Measurements from ENCODE around the gene SLC6A4.
"Not testable (repeated sequence)": the region's sequence is repeated elsewhere in the genome, so short reads cannot be mapped to it uniquely, and the experiment has no call there.

SLC6A4 gene

DNA sequence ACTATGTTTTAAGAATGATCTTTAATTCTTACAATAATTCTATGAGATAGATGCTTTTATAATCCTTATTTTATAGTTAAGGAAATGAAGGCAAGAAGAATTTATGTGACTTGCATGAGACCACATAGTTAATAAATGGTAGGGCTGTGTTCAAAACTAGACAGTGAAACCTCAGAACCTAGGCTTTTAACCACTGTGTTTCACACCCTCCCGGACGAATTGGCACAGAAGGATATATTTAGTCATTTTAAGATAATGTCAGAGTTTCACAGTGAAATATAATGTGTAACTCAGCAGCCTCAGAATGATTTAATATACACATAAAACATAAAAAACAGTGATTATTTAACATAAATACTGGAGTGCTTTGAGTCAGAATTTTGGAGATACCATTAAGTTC lies 61.8 kb downstream of the SLC6A4 start:
- no peak for DNase-seq (ENCODE audit: low read depth, low spot score)

DNA sequence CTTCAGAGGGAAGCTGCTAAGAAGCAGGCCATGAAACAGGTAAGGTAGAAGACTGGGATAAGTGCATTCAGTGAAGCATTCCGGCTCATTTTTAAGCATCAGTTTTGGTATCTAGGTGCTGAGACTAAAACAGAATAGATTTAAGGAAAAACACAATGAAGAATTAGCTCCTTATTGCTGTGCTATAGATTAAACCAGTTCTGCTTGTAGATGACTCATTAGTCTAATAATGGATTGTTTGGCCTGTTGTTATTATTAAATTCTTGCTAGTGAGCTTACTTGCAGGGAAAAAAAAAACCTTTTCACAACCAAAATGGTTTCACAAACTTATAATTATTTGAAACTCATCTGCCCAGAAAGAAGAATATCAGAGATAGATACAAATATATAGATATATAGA lies 62.9 kb downstream of the SLC6A4 start:
- no peak for DNase-seq (ENCODE audit: low read depth, low spot score)

DNA sequence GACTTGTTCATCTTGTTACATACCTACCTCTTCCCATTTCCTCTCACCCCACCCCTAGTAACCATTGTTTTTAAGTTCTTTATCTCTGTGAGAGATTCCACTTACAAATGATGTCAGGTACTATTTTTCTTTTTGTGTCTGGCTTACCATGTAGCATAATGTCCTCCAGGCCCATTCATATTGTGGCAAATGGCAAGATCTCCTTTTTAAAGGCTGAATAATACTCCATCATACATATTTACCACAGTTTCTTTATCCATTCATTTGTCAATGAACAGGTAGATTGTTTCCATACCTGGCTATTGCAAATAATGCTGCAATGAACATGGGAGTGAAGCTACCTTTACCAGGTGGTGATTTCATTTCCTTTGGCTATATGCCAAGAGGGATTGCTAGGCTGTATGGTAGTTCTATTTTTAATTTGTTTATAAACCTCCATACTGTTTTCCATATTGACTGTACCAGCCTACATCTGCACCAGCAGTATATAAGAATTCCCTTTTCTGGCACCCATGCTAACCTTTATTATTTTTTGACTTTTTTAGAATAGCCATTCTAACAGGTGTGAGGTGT lies 65.0 kb downstream of the SLC6A4 start:
- DNase-seq (ENCODE audit: low read depth, low spot score), result no peak

DNA sequence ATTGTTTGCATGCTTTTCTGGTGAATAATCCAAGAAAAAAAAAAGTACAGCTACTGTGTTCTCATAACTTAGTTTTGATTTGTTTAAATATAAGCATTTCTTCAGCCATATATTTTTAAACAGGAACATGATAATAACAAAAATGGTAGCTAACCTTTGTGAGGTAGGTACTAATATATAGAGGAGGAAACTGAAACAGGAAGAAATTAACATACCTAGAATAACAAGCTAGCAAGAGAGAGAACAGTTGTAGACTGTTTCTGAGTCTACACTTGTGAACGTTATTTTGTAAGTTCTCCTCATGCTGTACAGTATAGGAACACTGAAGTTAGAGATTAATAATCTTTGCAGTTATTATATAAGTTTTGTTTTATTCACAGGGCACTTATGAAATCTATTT lies 69.5 kb downstream of the SLC6A4 start:
- DNase-seq (ENCODE audit: low read depth, low spot score), result no peak

DNA sequence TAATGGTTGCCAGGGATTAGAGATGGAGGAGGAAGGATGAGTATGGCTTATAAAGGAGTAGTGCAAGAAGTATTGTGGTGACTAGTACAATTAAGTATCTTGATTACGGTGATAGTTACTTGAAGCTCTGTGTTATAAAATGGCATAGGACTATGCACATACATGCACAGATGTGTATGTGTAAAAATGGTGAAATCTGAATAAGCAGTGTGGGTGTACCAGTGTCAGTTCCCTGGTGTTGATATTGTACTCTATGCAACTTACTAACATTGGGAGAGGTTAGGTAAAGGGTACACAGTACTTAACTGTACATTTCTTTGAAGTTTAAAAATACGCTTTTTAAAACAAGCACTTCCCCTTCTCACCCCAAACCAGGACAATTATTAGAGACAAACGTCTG lies 70.3 kb downstream of the SLC6A4 start:
- DNase-seq (ENCODE audit: low read depth, low spot score), result no peak

DNA sequence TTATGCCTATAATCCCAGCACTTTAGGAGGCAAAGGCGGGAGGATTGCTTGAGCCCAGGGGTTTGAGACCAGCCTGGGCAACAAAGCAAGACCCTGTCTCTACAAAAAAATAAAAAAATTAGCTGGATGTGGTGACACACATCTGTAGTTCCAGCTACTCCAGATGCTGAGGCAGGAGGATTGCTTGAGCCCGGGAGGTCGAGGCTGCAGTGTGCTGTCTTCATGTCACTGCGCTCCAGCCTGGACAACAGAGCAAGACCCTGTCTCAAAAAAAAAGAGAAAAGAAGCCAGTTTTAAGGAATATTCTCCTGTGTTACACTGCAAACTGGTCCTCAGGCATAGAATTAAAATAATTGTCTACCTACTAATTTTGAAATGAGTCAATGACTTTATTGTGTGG lies 71.0 kb downstream of the SLC6A4 start:
- DNase-seq (ENCODE audit: low read depth, low spot score), result no peak

DNA sequence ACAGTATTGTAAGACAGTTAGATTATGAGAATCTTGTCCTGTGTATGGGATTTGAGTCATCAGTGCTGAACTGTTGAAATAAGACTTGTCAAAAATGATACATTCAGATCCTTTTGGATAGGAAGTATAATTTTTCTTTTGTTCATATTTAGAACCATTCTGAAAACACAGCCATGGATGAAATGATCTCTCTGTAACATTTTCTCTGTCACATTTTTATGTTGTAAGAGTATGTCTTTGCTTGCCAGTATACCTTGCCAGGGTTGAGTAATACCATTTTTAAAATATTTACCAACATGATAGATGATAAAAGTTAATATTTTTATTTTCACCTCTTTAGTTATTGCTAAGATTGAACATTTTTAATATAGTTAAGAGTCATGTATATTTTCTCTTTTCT lies 73.9 kb downstream of the SLC6A4 start:
- DNase-seq (ENCODE audit: low read depth, low spot score), result no peak

DNA sequence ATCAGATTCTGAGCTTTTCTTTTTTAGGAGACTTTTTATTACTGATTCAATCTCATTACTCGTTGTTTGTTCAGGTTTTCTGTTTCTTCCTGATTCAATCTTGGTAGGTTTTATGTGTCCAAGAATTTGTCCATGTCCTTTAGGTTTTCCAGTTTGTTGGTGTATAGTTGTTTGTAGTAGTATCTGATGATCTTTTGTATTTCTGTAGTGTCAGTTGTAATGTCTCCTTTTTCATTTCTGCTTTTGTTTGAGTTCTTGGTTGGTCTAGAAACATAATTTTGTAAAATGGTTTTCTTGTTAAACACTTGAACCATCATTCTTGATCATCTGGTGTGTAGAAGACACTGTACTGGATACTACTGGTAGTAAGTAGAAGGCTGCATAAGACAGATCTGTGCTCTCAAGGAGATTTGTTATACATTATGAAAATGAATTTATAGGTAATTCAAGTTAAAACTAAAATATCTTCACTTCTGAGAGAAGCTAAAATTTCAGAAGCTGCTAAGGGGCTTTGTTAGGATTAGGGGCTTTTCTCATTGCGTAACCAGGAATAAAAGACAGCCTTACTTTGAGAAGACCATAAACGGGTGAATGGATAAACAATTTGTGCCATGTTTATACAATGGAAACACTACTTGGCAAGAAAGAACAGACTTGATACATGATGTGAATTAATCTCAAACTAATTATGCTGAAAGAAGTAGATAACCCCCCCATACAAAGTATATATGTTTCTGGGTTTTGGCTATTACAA lies 74.9 kb downstream of the SLC6A4 start:
- DNase-seq (ENCODE audit: low read depth, low spot score), result no peak

DNA sequence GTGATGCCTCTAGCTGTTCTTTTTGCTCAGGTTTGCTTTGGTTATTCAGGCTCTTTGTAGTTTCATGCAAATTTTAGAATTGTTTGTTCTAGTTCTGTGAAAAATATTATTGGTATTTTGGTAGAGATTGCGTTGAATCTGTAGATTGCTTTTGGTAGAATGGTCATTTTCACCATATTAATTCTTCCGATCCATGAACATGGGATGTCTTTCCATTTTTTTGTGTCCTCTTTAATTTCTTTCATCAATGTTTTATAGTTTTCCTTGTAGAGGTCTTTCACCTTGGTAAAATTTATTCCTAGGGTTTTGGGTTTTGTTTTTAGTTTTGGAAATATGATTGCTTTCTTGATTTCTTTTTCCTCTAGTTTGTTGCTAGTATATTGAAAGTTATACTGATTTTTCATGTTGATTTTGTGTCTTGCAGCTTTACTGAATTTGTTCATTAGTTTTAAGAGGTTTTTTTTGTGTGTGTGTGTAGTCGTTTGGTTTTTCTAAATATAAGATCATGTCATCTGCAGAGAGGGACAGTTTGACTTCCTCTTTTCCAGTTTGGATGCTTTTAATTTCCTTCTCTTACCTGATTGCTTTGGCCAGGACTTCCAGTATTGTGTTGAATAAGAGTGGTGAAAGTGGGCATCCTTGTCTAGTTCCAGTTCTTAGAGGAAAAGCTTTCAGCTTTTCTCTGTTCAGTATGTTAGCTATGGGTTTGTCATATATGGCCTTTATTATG lies 76.4 kb downstream of the SLC6A4 start:
- DNase-seq (ENCODE audit: low read depth, low spot score), result no peak

DNA sequence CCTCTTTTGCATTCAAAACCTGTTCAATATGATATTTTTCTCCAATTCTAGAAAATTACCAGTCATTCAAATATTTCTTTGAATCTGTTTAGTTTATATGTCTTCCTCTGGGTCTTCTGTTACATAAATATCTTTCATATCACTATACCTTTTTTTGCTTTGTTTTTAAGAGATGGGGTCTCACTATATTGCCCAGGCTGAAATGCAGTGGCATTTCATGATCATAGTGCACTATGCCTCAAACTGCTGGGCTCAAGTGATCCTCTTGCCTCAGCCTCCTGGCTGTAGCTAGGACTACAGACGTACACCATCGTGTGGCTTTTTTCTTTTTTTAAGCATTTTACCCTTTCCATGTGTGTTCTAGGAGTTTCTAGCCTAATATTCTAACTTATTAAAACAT lies 80.1 kb downstream of the SLC6A4 start:
- DNase-seq (ENCODE audit: low read depth, low spot score), result no peak

DNA sequence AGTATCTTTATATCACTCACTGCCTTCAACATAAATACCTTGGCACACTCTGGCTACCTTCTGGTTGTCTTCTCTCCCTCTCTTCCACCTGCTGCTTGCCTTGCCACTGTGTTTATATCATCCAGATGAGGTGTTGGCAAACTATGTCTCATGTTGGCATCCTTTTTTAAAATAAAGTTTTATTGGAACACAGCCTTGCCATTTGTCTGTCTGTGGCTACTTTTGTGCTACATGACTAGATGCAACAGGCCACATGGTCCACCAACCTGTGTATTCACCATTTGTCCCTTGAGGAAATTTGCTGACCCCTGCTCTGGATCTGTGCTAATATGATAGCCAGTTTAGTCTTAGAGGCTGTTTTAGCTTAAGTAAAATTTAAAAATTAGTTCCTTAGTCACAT lies 82.0 kb downstream of the SLC6A4 start:
- no peak for DNase-seq (ENCODE audit: low read depth, low spot score)

DNA sequence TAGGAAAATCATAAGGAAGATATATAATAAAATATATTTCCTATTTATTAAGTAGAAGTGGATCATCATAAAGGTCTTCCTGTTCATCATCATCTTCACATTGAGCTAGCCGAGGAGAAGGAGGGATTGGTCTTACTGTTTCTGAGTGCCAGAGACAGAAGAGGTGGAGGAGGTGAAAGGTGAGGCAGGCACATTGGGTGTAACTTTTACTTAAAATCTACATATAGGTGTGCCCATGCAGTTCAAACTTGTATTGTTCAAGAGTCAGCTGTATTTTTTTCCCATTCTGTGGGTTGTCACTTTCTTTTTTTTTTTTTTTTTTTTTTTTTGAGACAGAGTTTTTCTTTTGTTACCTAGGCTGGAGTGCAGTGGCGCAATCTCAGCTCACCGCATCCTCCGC lies 84.0 kb downstream of the SLC6A4 start:
- no peak for DNase-seq (ENCODE audit: low read depth, low spot score)

DNA sequence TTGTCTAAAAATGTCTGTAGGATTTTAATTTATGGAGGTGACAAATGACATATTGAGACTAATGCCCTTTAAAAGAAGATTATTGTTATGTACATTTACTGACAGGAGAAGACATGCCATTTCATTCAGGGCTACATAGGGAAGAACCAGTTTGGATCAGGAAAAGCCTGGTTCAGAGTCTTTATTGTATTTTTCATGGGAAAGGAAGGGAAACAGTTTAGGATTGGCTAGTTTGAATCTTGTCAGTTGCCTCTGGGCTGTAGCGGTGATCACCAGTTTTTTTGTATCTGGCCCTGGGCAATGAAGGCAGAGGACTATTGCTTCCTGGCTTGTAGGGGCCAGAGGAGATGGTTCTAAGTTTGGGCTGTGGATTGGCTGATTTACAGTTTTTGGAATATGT lies 87.1 kb downstream of the SLC6A4 start:
- DNase-seq (ENCODE audit: low read depth, low spot score), result no peak

DNA sequence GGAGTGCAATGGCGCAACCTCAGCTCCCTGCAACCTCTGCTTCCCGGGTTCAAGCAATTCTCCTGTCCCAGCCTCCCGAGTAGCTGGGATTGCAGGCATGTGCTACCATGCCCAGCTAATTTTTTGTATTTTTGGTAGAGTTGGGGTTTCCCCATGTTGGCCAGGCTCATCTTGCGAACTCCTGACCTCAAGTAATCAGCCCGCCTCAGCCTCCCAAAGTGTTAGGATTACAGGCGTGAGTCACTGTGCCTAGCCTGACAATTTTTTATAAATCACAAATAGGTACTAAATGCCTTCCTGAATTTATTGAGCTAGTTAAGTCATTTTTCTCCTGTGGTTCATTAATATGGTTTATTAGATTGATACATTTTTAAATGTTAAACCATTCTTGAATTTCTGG lies 87.6 kb downstream of the SLC6A4 start:
- not testable (repeated sequence) for DNase-seq (ENCODE audit: low read depth, low spot score)

All from smooth muscle cell of the brain vasculature (primary cell).